K562 (cell line): ENCODE results near the gene PDK1. TPM values are rescaled to one million over a fixed set of nuclear protein-coding genes. Genes with fewer than 3 reads are reported as not detected.

Experiments
- ATF2 ChIP-seq: sonication (generic); formaldehyde crosslinking; IDR thresholded peaks from 2 replicates; pipeline ENCODE4 v1.8.1; 2022; ENCODE audit warnings: missing genetic modification reagents
- BDP1 ChIP-seq: IDR thresholded peaks from 3 replicates; pipeline ENCODE4 v1.6.1; 2011; ENCODE audit not compliant: insufficient read length, insufficient read depth
- L3MBTL2 ChIP-seq: fragments of 450-650 bp; IDR thresholded peaks from 2 replicates; pipeline ENCODE4 v1.6.1; 2016; ENCODE audit warnings: mild to moderate bottlenecking, moderate library complexity
- MCM3 ChIP-seq: fragments of 450-650 bp; IDR thresholded peaks from 2 replicates; pipeline ENCODE4 v1.6.1; 2016
- MECOM ChIP-seq: fragments of 250-450 bp; sonication (Bioruptor Pico); IDR thresholded peaks from 2 replicates; pipeline ENCODE4 v1.8.0; 2022; ENCODE audit warnings: inconsistent platforms
- NR3C1 ChIP-seq: sonication (generic); formaldehyde crosslinking; IDR thresholded peaks from 2 replicates; pipeline ENCODE4 v1.8.1; 2022; ENCODE audit warnings: missing genetic modification reagents
- PCBP2 ChIP-seq: fragments of 200-400 bp; formaldehyde crosslinking; IDR thresholded peaks from 2 replicates; pipeline ENCODE4 v1.6.1; 2018; ENCODE audit warnings: low read length, low read depth, mild to moderate bottlenecking, moderate library complexity; ENCODE audit not compliant: poor library complexity, severe bottlenecking
- POLR2AphosphoS2 ChIP-seq: IDR thresholded peaks from 2 replicates; pipeline ENCODE4 v1.6.1; 2012; ENCODE audit warnings: low read length, improper control_type of control experiment
- PTBP1 ChIP-seq: fragments of 200-400 bp; formaldehyde crosslinking; IDR thresholded peaks from 2 replicates; pipeline ENCODE4 v1.6.1; 2017; ENCODE audit warnings: low read depth, low read length
- RBBP5 ChIP-seq: fragments of 200-600 bp; sonication (generic); IDR thresholded peaks from 2 replicates; pipeline ENCODE4 v1.6.1; 2012; ENCODE audit warnings: borderline replicate concordance, mild to moderate bottlenecking, low read length, control low read depth, inconsistent platforms; ENCODE audit not compliant: insufficient read depth, poor library complexity, severe bottlenecking
- RHOXF2B ChIP-seq: fragments of 250-450 bp; sonication (Bioruptor Pico); conservative IDR thresholded peaks from 2 replicates; pipeline ENCODE4 v1.5.1; 2021
- RNF2 ChIP-seq: sonication (generic); IDR thresholded peaks from 2 replicates; pipeline ENCODE4 v1.6.1; 2016
- SRSF1 ChIP-seq: fragments of 200-400 bp; formaldehyde crosslinking; IDR thresholded peaks from 2 replicates; pipeline ENCODE4 v1.6.1; 2017; ENCODE audit warnings: mild to moderate bottlenecking, low read depth, low read length, moderate library complexity
- TBL1XR1 ChIP-seq, 2 experiments: IDR thresholded peaks; 2 replicates each; pipeline ENCODE4 v1.6.1; 2012; ENCODE audit warnings: improper control_type of control experiment in 2 of 2, low read length in 2 of 2, mild to moderate bottlenecking in 1 of 2
- ZBTB5 ChIP-seq: fragments of 450-650 bp; IDR thresholded peaks from 2 replicates; pipeline ENCODE4 v1.6.1; 2017; ENCODE audit warnings: antibody characterized with exemption
- ZKSCAN1 ChIP-seq: fragments of 150-350 bp; IDR thresholded peaks from 2 replicates; pipeline ENCODE4 v1.6.1; 2016; ENCODE audit warnings: low read depth, low read length
- ZNF197 ChIP-seq: fragments of 200-800 bp; sonication (Bioruptor generic); IDR thresholded peaks from 2 replicates; pipeline ENCODE4 v1.6.1; 2016; ENCODE audit warnings: low read depth, missing genetic modification characterization, missing compliant biosample characterization
- ZNF232 ChIP-seq: sonication (generic); formaldehyde crosslinking; IDR thresholded peaks from 2 replicates; pipeline ENCODE4 v1.8.0; 2022; ENCODE audit warnings: mild to moderate bottlenecking, missing genetic modification reagents
- ZNF717 ChIP-seq: fragments of 250-450 bp; sonication (Bioruptor Pico); IDR thresholded peaks from 2 replicates; pipeline ENCODE4 v1.5.0; 2021
- polyA plus RNA-seq, 8 experiments: library from polyadenylated mRNA; depleted of rRNA in 4 of 8; stranded (reverse) in 5 of 8; unstranded in 3 of 8; fragments of >200 nt; fragmentation: Nextera tagmentation in 2 of 8; fragmentation: Illumina TruSeq in 1 of 8; extraction: Ambion mirVana in 2 of 8; extraction: Trizol in 1 of 8; gene quantifications; 2 replicates each; pipeline versions ENCODE4 v1.2.1 to v1.2.3, GENCODE V29; 2011 to 2014; ENCODE audit warnings: inconsistent platforms in 1 of 8, missing spikeins in 1 of 8
- total RNA-seq, 7 experiments: library from RNA; depleted of rRNA in 6 of 7; stranded (reverse); fragments of >200 nt in 6 of 7; fragmentation: Illumina TruSeq in 2 of 7; extraction: Trizol in 2 of 7; gene quantifications; 2 replicates each; pipeline versions ENCODE4 v1.2.1 to v1.2.3, GENCODE V29; 2011 to 2021; ENCODE audit warnings: low replicate concordance in 1 of 7
- TF ChIP-seq, protein P1 (sequence below): fragments of 250-450 bp; sonication (Bioruptor Pico); IDR thresholded peaks from 2 replicates; pipeline ENCODE4 v1.5.0; 2021
- TF ChIP-seq, protein P2 (sequence below): sonication (generic); formaldehyde crosslinking; IDR thresholded peaks from 2 replicates; pipeline ENCODE4 v1.8.1; 2023; ENCODE audit warnings: mild to moderate bottlenecking, missing genetic modification reagents
- TF ChIP-seq, protein P3 (sequence below): fragments of 250-450 bp; sonication (Bioruptor Pico); IDR thresholded peaks from 2 replicates; pipeline ENCODE4 v1.8.0; 2022; ENCODE audit warnings: moderate library complexity, mild to moderate bottlenecking, inconsistent platforms

The PDK1 gene
- total and polyA plus RNA-seq, 9 of the 15 experiments (the other 6 are each of a cell fraction or from before 2014, with no cell fraction given), result 3.5 to 176 (median 13.9) TPM

DNA sequence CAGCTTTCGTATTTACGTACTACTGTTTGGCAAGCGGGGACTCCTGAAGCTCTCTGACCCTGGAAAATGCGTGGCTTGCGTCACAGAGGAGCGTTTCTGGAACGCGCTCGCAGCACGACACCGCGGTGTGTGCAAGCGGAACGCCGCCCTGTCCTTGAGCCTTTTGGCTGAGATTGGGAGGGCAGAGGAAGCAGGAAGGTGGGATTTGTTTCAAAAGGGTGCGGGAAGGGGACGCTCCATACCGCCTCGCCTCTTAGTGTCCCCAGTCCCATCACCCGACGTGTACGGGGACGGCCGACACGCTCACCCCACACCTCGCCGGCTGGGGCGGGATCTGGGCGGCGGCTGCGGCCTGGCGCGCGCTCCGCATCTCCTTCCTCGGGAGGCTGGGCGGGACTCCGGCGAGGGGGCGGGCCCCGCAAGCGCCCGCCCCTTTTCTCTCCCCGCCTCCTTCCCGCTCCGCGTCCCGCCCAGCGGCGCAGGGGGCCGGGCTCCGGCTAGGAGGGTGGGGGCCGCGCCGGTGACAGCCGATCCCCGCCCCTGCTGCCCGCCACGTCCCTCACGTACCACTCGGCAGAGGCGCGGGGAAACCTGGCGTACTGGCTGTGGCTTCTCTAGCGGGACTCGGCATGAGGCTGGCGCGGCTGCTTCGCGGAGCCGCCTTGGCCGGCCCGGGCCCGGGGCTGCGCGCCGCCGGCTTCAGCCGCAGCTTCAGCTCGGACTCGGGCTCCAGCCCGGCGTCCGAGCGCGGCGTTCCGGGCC is at the start of gene PDK1 (continued):
- TF ChIP-seq ZNF232, result no peak
- TF ChIP-seq RBBP5, result peak; percentile 86
- TF ChIP-seq, protein P1, sequence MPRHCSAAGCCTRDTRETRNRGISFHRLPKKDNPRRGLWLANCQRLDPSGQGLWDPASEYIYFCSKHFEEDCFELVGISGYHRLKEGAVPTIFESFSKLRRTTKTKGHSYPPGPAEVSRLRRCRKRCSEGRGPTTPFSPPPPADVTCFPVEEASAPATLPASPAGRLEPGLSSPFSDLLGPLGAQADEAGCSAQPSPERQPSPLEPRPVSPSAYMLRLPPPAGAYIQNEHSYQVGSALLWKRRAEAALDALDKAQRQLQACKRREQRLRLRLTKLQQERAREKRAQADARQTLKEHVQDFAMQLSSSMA, result no peak
- TF ChIP-seq NR3C1, result no peak
- TF ChIP-seq POLR2AphosphoS2, result no peak
- no peak for TF ChIP-seq ZKSCAN1
- no peak for TF ChIP-seq SRSF1
- no peak for TF ChIP-seq PCBP2
- 0 out of 4 replicates have a peak, but pooled peaks of 1 of the 2 experiments have one; percentile 20 for TF ChIP-seq TBL1XR1 (IDR thresholded peaks at IDR 0.05; ENCODE audit: low read length in 2 of 2)
- TF ChIP-seq ATF2, result no peak
- TF ChIP-seq, protein P2, sequence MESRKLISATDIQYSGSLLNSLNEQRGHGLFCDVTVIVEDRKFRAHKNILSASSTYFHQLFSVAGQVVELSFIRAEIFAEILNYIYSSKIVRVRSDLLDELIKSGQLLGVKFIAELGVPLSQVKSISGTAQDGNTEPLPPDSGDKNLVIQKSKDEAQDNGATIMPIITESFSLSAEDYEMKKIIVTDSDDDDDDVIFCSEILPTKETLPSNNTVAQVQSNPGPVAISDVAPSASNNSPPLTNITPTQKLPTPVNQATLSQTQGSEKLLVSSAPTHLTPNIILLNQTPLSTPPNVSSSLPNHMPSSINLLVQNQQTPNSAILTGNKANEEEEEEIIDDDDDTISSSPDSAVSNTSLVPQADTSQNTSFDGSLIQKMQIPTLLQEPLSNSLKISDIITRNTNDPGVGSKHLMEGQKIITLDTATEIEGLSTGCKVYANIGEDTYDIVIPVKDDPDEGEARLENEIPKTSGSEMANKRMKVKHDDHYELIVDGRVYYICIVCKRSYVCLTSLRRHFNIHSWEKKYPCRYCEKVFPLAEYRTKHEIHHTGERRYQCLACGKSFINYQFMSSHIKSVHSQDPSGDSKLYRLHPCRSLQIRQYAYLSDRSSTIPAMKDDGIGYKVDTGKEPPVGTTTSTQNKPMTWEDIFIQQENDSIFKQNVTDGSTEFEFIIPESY (CRISPR knock-in tag), result no peak
- no peak for TF ChIP-seq PTBP1
- peak; percentile 68; the same call in 1 of the 2 replicates for TF ChIP-seq RNF2
- TF ChIP-seq MECOM (CRISPR knock-in tag), result no peak
- TF ChIP-seq RHOXF2B (CRISPR knock-in tag), result no peak
- TF ChIP-seq, protein P3, sequence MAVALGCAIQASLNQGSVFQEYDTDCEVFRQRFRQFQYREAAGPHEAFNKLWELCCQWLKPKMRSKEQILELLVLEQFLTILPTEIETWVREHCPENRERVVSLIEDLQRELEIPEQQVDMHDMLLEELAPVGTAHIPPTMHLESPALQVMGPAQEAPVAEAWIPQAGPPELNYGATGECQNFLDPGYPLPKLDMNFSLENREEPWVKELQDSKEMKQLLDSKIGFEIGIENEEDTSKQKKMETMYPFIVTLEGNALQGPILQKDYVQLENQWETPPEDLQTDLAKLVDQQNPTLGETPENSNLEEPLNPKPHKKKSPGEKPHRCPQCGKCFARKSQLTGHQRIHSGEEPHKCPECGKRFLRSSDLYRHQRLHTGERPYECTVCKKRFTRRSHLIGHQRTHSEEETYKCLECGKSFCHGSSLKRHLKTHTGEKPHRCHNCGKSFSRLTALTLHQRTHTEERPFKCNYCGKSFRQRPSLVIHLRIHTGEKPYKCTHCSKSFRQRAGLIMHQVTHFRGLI, result no peak
- no peak for TF ChIP-seq ZNF197
- TF ChIP-seq BDP1, result no peak
- TF ChIP-seq MCM3, result no peak
- TF ChIP-seq L3MBTL2, result peak; percentile 94
- no peak for TF ChIP-seq ZNF717 (CRISPR knock-in tag)
- TF ChIP-seq ZBTB5, result no peak
